SK-N-SH treated with all-trans-retinoic acid at 6 μM for 48 hours (cell line): ENCODE results near the gene CARS1.

ENCODE experiments used
- ARNTL ChIP-seq: fragments of 450-650 bp; formaldehyde crosslinking; IDR thresholded peaks from 2 replicates; pipeline ENCODE4 v1.5.0; 2020; ENCODE audit warnings: low read depth, mild to moderate bottlenecking, moderate library complexity, borderline replicate concordance
- CREB5 ChIP-seq: fragments of 250-450 bp; sonication (Bioruptor Pico); IDR thresholded peaks from 2 replicates; pipeline ENCODE4 v1.5.1; 2020; ENCODE audit warnings: low read depth, mild to moderate bottlenecking, moderate library complexity
- PATZ1 ChIP-seq: fragments of 250-450 bp; sonication (Bioruptor Pico); IDR thresholded peaks from 2 replicates; pipeline ENCODE4 v1.8.0; 2020; ENCODE audit warnings: mild to moderate bottlenecking, moderate library complexity, borderline replicate concordance
- RARB ChIP-seq: fragments of 250-450 bp; sonication (Bioruptor Pico); IDR thresholded peaks from 2 replicates; pipeline ENCODE4 v1.8.0; 2021; ENCODE audit warnings: mild to moderate bottlenecking, moderate library complexity
- ZC3H10 ChIP-seq: fragments of 250-450 bp; sonication (Bioruptor Pico); IDR thresholded peaks from 2 replicates; pipeline ENCODE4 v1.5.1; 2021; ENCODE audit warnings: mild to moderate bottlenecking, moderate library complexity
- ZNF70 ChIP-seq: fragments of 450-650 bp; formaldehyde crosslinking; IDR thresholded peaks from 2 replicates; pipeline ENCODE4 v1.5.0; 2020; ENCODE audit warnings: mild to moderate bottlenecking, moderate library complexity
- ZNF8 ChIP-seq: fragments of 450-650 bp; formaldehyde crosslinking; IDR thresholded peaks from 2 replicates; pipeline ENCODE4 v1.5.0; 2020; ENCODE audit warnings: mild to moderate bottlenecking, moderate library complexity
- TF ChIP-seq, protein P1 (sequence below): fragments of 250-450 bp; sonication (Bioruptor Pico); IDR thresholded peaks from 2 replicates; pipeline ENCODE4 v1.5.1; 2021; ENCODE audit warnings: mild to moderate bottlenecking, moderate library complexity

DNA sequence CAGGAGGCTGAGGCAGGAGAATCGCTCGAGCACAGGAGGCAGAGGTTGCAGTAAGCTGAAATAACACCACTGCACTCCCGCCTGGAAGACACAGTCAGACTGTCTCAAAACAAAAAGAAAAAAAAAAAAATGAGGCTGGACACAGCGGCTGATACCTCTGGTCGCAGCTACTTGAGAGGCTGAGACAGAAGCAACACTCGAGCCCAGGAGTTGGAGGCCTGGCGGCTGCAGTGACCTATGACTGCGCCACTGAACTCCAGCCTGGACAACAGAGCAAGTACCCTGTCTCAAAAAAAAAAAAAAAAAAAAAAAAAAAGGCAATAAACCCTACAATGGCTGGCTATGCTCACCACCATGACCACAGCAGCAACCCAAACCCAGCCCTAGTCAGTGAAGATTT lies 76.1 kb downstream of the CARS1 start:
- TF ChIP-seq, protein P1, sequence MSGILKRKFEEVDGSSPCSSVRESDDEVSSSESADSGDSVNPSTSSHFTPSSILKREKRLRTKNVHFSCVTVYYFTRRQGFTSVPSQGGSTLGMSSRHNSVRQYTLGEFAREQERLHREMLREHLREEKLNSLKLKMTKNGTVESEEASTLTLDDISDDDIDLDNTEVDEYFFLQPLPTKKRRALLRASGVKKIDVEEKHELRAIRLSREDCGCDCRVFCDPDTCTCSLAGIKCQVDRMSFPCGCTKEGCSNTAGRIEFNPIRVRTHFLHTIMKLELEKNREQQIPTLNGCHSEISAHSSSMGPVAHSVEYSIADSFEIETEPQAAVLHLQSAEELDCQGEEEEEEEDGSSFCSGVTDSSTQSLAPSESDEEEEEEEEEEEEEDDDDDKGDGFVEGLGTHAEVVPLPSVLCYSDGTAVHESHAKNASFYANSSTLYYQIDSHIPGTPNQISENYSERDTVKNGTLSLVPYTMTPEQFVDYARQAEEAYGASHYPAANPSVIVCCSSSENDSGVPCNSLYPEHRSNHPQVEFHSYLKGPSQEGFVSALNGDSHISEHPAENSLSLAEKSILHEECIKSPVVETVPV (CRISPR knock-in tag) = no peak
- TF ChIP-seq ARNTL (no peak), ZC3H10 (CRISPR knock-in tag) (no peak), PATZ1 (CRISPR knock-in tag) (no peak), RARB (CRISPR knock-in tag) (no peak), ZNF70 (CRISPR knock-in tag) (no peak), CREB5 (no peak), ZNF8 (CRISPR knock-in tag) (no peak)
